GM23338 (cell line): ENCODE measurements around the gene SPIRE1. TPM values are rescaled to one million over a fixed set of nuclear protein-coding genes. Genes with fewer than 3 reads are reported as not detected.

Experiments used
- ATAC-seq: fragments of 200-7000 bp; cut with Tn5 transposase; 3 replicates; pipeline ENCODE4 v1.9.1; 2020
- DNase-seq: peaks from one replicate; pipeline ENCODE4 v3.0.0-alpha.2; 2015; ENCODE audit warnings: low spot score
- H2AFZ ChIP-seq: fragments of 200-600 bp; sonication (generic); 2 replicates; pipeline ENCODE4 v1.8.0; 2016; ENCODE audit warnings: antibody characterized with exemption, mild to moderate bottlenecking, moderate library complexity
- H3F3A ChIP-seq: fragments of 200-600 bp; sonication (generic); replicated peaks from 2 replicates; pipeline ENCODE4 v1.8.0; 2017; ENCODE audit warnings: antibody characterized with exemption, mixed run types, low read depth
- H3K27ac ChIP-seq: fragments of 200-600 bp; sonication (generic); 2 replicates; pipeline ENCODE4 v1.6.1; 2016; ENCODE audit warnings: low read depth
- H3K27me3 ChIP-seq: fragments of 200-600 bp; sonication (generic); 2 replicates; pipeline ENCODE4 v1.8.0; 2016; ENCODE audit warnings: mild to moderate bottlenecking, mixed run types, moderate library complexity; ENCODE audit not compliant: insufficient read depth
- H3K36me3 ChIP-seq: fragments of 200-600 bp; sonication (generic); 2 replicates; pipeline ENCODE4 v1.8.0; 2016; ENCODE audit warnings: mild to moderate bottlenecking; ENCODE audit not compliant: insufficient read depth
- H3K4me1 ChIP-seq: fragments of 200-600 bp; sonication (generic); 2 replicates; pipeline ENCODE4 v1.8.0; 2016; ENCODE audit warnings: mild to moderate bottlenecking, moderate library complexity; ENCODE audit not compliant: insufficient read depth
- H3K4me2 ChIP-seq: fragments of 200-600 bp; sonication (generic); 2 replicates; pipeline ENCODE4 v1.7.1; 2017; ENCODE audit warnings: mixed run types
- H3K4me3 ChIP-seq: fragments of 200-600 bp; sonication (generic); 2 replicates; pipeline ENCODE4 v1.6.1; 2016; ENCODE audit warnings: mixed run types
- H3K79me2 ChIP-seq: fragments of 200-600 bp; sonication (generic); replicated peaks from 2 replicates; pipeline ENCODE4 v1.8.0; 2017; ENCODE audit warnings: mild to moderate bottlenecking; ENCODE audit not compliant: insufficient read depth
- H3K9me2 ChIP-seq: fragments of 200-600 bp; sonication (generic); 2 replicates; pipeline ENCODE4 v1.8.0; 2017; ENCODE audit not compliant: insufficient read depth
- H4K20me1 ChIP-seq: fragments of 200-600 bp; sonication (generic); replicated peaks from 2 replicates; pipeline ENCODE4 v1.8.0; 2017; ENCODE audit warnings: mild to moderate bottlenecking; ENCODE audit not compliant: insufficient read depth
- H3K27ac Mint-ChIP-seq: 2 replicates; pipeline ENCODE4 v1.8.0; 2020; ENCODE audit warnings: inconsistent platforms, mild to moderate bottlenecking, moderate library complexity, mixed read lengths
- H3K27me3 Mint-ChIP-seq: 3 replicates; pipeline ENCODE4 v1.8.0; 2022; ENCODE audit warnings: low read depth, mild to moderate bottlenecking, moderate library complexity, mixed read lengths, inconsistent platforms; ENCODE audit not compliant: insufficient read depth, poor library complexity
- H3K36me3 Mint-ChIP-seq: 3 replicates; pipeline ENCODE4 v1.8.0; 2021; ENCODE audit warnings: low read depth, mild to moderate bottlenecking, inconsistent platforms, moderate library complexity, mixed read lengths
- H3K4me1 Mint-ChIP-seq: 3 replicates; pipeline ENCODE4 v1.8.0; 2020; ENCODE audit warnings: mild to moderate bottlenecking, inconsistent platforms, mixed read lengths
- H3K4me3 Mint-ChIP-seq: 3 replicates; pipeline ENCODE4 v1.8.0; 2021; ENCODE audit warnings: moderate library complexity, mild to moderate bottlenecking, inconsistent platforms, mixed read lengths
- H3K9me3 Mint-ChIP-seq: 3 replicates; pipeline ENCODE4 v1.8.0; 2020; ENCODE audit warnings: moderate library complexity, mild to moderate bottlenecking, inconsistent platforms, mixed read lengths
- CREB1 ChIP-seq: fragments of 250-450 bp; sonication (Bioruptor Pico); IDR thresholded peaks from 2 replicates; pipeline ENCODE4 v1.5.0; 2020; ENCODE audit warnings: low read depth, mild to moderate bottlenecking, moderate library complexity
- CTCF ChIP-seq, 2 experiments: fragments of 200-600 bp in 1 of 2; sonication (generic) in 1 of 2; conservative IDR thresholded peaks; 2 replicates each; pipeline versions ENCODE4 v1.5.1 to v1.6.1; 2016 to 2017; ENCODE audit warnings: antibody characterized with exemption in 2 of 2, low read depth in 2 of 2, mild to moderate bottlenecking in 2 of 2, moderate library complexity in 1 of 2
- EZH2 ChIP-seq: fragments of 200-600 bp; sonication (generic); IDR thresholded peaks from one replicate; pipeline ENCODE4 v1.8.0; 2017; ENCODE audit warnings: antibody characterized with exemption, mild to moderate bottlenecking, low read depth; ENCODE audit not compliant: unreplicated experiment
- EZH2phosphoT487 ChIP-seq: fragments of 200-600 bp; sonication (generic); IDR thresholded peaks from one replicate; pipeline ENCODE4 v1.8.1; 2018; ENCODE audit warnings: antibody characterized with exemption; ENCODE audit not compliant: unreplicated experiment
- JUNB ChIP-seq: IDR thresholded peaks from one replicate; pipeline ENCODE4 v1.6.1; 2016; ENCODE audit warnings: antibody characterized with exemption; ENCODE audit not compliant: unreplicated experiment
- POLR2AphosphoS5 ChIP-seq: IDR thresholded peaks from 2 replicates; pipeline ENCODE4 v1.6.1; 2016; ENCODE audit warnings: antibody characterized with exemption, low read depth
- REST ChIP-seq: IDR thresholded peaks from one replicate; pipeline ENCODE4 v1.6.1; 2018; ENCODE audit warnings: antibody characterized with exemption; ENCODE audit not compliant: unreplicated experiment
- STAT1 ChIP-seq: IDR thresholded peaks from one replicate; pipeline ENCODE4 v1.6.1; 2016; ENCODE audit warnings: antibody characterized with exemption; ENCODE audit not compliant: unreplicated experiment
- ZNF114 ChIP-seq: fragments of 250-450 bp; sonication (Bioruptor Pico); IDR thresholded peaks from 2 replicates; pipeline ENCODE4 v1.5.0; 2020; ENCODE audit warnings: mild to moderate bottlenecking, moderate library complexity
- ZNF331 ChIP-seq: fragments of 250-450 bp; sonication (Bioruptor Pico); IDR thresholded peaks from 2 replicates; pipeline ENCODE4 v1.5.0; 2020; ENCODE audit warnings: low read depth, mild to moderate bottlenecking, moderate library complexity
- polyA plus RNA-seq: library from polyadenylated mRNA; unstranded; fragments of >200 nt; fragmentation: Nextera tagmentation; extraction: Ambion mirVana; gene quantifications from 2 replicates; pipeline ENCODE4 v1.2.1, GENCODE V29; 2016
- total RNA-seq: library from RNA; depleted of rRNA; stranded (reverse); fragments of >200 nt; shearing (Covaris generic); gene quantifications from 2 replicates; pipeline ENCODE4 v1.2.3, GENCODE V29; 2014
- TF ChIP-seq, protein P1 (sequence below): fragments of 250-450 bp; sonication (Bioruptor Pico); IDR thresholded peaks from 2 replicates; pipeline ENCODE4 v1.5.0; 2020; ENCODE audit warnings: mild to moderate bottlenecking, moderate library complexity

The SPIRE1 gene
- total and polyA plus RNA-seq, 2 experiments from 2014 or later: 2.9 to 15.5 TPM

GRCh38 chr18:12534820-12535219 is 123.1 kb downstream of the SPIRE1 start (continued):
- TF ChIP-seq REST: no peak

DNA sequence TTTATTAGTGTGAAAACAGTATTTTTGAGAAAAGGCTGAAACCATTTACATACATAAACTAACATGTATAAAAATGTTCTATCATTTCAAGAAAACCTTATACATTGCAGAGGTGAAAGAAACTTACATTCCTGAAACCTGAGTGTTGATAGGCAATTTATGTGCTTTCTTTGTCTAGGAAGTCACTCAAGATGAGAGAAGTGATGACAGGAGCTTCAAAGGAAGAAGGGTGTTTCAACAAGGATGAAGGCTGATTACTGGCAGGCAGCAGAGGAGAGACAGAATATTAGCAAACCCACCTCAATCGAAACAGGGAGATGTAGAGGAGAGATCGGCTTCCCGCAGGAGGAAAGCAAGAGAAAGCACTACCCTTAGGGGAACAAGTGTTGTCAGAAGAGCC is 125.2 kb downstream of the SPIRE1 start:
- no peak overlapping the region for H3K27ac Mint-ChIP-seq
- no peak for ATAC-seq
- no peaks in the 10 kb centered on the region for H3K9me3 Mint-ChIP-seq
- no peaks in the 10 kb centered on the region for H3K79me2 ChIP-seq
- no peak for DNase-seq
- no peaks in the 10 kb centered on the region for H3F3A ChIP-seq
- no peak overlapping the region for H3K27ac ChIP-seq
- no peaks in the 10 kb centered on the region for H3K36me3 Mint-ChIP-seq
- H4K20me1 ChIP-seq: no peaks in the 10 kb centered on the region
- H3K4me3 Mint-ChIP-seq: no peak overlapping the region
- no peak overlapping the region for H3K4me3 ChIP-seq
- H3K4me1 ChIP-seq: no peaks in the 10 kb centered on the region
- H3K9me2 ChIP-seq: no peaks in the 10 kb centered on the region
- H3K4me2 ChIP-seq: no peak overlapping the region
- H2AFZ ChIP-seq: no peak overlapping the region
- no peaks in the 10 kb centered on the region for H3K36me3 ChIP-seq
- no peaks in the 10 kb centered on the region for H3K27me3 Mint-ChIP-seq
- H3K27me3 ChIP-seq: no peaks in the 10 kb centered on the region
- H3K4me1 Mint-ChIP-seq: no peaks in the 10 kb centered on the region
- no peak for TF ChIP-seq ZNF114 (CRISPR knock-in tag)
- TF ChIP-seq, protein P1, sequence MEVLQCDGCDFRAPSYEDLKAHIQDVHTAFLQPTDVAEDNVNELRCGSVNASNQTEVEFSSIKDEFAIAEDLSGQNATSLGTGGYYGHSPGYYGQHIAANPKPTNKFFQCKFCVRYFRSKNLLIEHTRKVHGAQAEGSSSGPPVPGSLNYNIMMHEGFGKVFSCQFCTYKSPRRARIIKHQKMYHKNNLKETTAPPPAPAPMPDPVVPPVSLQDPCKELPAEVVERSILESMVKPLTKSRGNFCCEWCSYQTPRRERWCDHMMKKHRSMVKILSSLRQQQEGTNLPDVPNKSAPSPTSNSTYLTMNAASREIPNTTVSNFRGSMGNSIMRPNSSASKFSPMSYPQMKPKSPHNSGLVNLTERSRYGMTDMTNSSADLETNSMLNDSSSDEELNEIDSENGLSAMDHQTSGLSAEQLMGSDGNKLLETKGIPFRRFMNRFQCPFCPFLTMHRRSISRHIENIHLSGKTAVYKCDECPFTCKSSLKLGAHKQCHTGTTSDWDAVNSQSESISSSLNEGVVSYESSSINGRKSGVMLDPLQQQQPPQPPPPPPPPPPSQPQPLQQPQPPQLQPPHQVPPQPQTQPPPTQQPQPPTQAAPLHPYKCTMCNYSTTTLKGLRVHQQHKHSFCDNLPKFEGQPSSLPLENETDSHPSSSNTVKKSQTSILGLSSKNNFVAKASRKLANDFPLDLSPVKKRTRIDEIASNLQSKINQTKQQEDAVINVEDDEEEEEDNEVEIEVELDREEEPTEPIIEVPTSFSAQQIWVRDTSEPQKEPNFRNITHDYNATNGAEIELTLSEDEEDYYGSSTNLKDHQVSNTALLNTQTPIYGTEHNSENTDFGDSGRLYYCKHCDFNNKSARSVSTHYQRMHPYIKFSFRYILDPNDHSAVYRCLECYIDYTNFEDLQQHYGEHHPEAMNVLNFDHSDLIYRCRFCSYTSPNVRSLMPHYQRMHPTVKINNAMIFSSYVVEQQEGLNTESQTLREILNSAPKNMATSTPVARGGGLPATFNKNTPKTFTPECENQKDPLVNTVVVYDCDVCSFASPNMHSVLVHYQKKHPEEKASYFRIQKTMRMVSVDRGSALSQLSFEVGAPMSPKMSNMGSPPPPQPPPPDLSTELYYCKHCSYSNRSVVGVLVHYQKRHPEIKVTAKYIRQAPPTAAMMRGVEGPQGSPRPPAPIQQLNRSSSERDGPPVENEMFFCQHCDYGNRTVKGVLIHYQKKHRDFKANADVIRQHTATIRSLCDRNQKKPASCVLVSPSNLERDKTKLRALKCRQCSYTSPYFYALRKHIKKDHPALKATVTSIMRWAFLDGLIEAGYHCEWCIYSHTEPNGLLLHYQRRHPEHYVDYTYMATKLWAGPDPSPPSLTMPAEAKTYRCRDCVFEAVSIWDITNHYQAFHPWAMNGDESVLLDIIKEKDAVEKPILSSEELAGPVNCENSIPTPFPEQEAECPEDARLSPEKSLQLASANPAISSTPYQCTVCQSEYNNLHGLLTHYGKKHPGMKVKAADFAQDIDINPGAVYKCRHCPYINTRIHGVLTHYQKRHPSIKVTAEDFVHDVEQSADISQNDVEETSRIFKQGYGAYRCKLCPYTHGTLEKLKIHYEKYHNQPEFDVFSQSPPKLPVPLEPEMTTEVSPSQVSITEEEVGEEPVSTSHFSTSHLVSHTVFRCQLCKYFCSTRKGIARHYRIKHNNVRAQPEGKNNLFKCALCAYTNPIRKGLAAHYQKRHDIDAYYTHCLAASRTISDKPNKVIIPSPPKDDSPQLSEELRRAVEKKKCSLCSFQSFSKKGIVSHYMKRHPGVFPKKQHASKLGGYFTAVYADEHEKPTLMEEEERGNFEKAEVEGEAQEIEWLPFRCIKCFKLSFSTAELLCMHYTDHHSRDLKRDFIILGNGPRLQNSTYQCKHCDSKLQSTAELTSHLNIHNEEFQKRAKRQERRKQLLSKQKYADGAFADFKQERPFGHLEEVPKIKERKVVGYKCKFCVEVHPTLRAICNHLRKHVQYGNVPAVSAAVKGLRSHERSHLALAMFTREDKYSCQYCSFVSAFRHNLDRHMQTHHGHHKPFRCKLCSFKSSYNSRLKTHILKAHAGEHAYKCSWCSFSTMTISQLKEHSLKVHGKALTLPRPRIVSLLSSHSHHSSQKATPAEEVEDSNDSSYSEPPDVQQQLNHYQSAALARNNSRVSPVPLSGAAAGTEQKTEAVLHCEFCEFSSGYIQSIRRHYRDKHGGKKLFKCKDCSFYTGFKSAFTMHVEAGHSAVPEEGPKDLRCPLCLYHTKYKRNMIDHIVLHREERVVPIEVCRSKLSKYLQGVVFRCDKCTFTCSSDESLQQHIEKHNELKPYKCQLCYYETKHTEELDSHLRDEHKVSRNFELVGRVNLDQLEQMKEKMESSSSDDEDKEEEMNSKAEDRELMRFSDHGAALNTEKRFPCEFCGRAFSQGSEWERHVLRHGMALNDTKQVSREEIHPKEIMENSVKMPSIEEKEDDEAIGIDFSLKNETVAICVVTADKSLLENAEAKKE: no peak
- TF ChIP-seq REST: no peak
- no peak for TF ChIP-seq STAT1
- TF ChIP-seq POLR2AphosphoS5: no peak
- no peak for TF ChIP-seq JUNB
- TF ChIP-seq CTCF (conservative IDR thresholded peaks at IDR 0.05; ENCODE audit: low read depth in 2 of 2): no peak
- TF ChIP-seq EZH2: no peak
- no peak for TF ChIP-seq EZH2phosphoT487
- no peak for TF ChIP-seq CREB1 (CRISPR knock-in tag)
- no peak for TF ChIP-seq ZNF331 (CRISPR knock-in tag)
